GM18511 (cell line): ENCODE data around the gene KHDRBS2.
"Not testable (repeated sequence)": the region's sequence is repeated elsewhere in the genome, so short reads cannot be mapped to it uniquely, and the experiment has no call there.

Experiments
- ATAC-seq: cut with Tn5 transposase; IDR thresholded peaks from one replicate; pipeline ENCODE4 v1.9.1; 2021; ENCODE audit warnings: mild to moderate bottlenecking, moderate library complexity; ENCODE audit not compliant: unreplicated experiment

The KHDRBS2 gene

DNA sequence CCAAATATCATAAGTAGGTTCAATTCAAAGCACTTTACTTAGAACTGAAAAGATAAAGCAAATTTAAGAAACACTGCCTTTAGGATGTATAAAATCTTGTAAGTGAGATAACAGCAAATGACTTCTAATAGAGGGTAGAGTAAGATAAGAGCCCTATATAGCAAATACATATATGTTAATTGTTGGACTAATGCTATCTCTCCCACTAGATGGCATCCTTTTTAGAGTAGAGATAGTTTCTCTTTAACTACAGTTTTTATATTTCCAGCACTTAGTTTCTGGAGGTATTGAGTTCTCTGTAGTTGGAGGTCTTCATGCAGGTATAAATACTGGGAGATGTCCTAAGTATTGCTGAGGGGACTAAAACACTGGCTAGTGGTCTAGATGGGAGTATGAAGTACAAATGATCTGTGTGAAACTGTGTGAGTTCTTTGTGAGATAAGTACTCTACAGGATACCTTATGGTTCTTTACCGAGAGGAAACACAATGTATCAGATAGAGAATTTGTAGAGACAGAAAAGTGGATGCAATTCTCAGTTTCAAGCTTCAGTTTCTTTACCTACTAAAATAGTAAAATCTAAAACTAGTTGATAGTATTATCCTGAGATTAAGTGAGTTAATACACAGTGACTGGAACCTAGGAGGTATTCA, 399.3 kb downstream of the KHDRBS2 start:
- peak; percentile 74 for ATAC-seq

DNA sequence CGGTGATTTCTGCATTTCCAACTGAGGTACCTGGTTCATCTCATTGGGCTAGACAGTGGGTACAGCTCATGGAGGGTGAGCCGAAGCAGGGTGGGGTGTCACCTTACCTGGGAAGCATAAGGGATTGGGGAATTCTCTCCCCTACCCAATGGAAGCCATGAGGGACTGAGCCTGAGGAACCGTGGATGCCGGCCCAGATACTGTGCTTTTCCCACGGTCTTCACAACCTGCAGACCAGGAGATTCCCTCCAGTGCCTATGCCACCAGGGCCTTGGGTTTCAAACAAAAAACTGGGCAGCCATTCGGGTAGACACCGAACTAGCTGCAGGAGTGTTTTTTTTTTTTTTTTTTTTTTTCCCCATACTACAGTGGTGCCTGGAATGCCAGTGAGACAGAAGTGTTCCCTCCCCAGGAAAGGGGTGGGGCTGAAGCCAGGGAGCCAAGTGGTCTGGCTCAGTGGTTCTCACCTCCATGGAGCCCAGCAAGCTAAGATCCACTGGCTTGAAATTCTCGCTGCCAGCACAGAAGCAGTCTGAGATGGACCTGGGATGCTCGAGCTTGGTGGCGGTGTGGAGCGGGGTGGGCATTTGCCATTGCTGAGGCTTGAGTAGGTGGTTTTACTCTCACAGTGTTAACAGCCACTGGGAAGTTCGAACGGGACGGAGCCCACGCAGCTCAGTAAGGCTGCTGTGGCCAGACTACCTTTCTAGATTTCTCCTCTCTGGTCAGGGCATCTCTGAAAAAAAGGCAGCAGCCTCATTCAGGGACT, 416.2 kb downstream of the KHDRBS2 start:
- ATAC-seq: no peak

DNA sequence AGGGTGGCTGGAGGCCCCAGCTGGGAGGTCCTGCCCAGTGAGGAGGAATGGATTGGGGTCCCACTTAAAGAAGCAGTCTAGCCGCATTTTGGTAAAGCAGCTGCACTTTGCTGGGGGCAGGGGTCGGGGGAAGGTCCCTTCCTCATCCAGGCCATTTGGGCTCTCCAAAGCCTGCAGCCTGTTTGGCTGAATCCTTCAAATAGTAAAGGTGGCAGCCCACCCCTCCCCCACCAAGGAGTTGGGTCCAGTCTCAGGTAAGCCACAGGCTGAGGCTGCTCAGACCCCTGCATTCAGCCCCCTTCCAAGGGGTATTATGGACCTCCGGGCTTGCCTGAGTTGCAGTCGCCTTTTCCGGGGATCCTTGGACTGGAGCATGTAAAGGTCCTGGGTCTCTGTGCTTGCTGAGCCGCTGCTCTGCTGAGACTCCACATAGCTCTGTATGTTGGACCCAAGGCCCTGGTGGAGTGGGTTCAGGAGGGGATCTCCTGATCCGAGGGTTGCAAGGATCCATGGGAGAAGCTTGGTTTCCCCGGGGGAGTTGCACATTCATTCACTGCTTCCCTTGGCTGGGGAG, 417.4 kb downstream of the KHDRBS2 start:
- no peak for ATAC-seq

DNA sequence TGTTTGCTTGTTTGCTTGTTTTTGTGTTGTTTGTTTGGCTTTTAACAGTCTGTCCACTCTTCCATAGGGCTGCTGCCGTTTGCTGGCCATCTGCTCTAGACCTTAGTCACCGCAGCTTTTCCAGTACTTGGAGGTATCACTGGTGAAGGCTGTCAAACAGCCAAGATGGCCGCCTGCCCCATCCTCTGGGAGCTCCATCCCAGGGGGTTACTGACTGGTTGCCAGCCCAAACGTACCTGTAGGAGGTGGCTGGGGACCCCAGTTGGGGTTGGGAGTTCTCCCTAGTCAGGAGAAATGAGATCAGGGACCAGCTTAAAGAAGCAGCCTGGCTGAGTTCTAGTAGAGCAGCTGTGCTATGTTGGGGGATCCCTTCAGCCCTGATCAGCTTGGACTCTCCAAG, 418.4 kb downstream of the KHDRBS2 start:
- no peak for ATAC-seq

DNA sequence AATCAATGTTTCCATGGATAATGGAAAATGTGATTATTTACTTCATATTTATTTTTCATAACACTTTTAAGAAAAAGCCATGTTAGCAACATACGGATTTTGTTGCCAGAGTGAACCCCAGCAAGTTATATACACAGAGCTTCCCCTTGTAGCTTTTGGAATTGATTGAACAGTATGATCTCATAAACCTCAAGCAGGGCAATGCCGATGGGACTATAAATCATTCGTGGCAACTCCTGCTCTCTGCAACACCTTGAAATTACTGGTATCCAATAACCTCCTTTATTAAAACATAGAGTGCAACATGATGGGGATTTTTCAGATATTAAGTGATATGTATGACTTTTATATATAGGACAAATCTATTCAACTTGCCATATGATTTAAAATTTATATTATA, 428.5 kb downstream of the KHDRBS2 start:
- ATAC-seq: no peak

DNA sequence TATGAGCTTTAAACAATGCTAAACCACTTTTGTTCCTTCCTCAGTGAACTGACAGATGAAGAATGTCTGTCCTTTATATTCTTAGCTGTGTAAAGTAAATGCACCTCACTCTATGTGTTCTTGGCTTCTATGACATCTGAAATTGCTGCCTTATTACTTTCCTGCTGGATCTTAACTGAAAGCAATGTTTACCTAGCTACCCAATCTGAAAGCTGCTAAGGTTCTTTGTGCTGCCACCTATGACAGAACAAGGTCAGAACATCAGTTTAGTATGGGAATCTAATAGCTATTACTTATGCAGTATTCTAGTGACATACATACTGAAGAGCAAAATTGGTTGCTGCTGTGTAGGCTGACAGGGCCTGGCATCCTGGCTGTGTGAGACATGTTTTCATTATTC, 444.1 kb downstream of the KHDRBS2 start:
- ATAC-seq: no peak

DNA sequence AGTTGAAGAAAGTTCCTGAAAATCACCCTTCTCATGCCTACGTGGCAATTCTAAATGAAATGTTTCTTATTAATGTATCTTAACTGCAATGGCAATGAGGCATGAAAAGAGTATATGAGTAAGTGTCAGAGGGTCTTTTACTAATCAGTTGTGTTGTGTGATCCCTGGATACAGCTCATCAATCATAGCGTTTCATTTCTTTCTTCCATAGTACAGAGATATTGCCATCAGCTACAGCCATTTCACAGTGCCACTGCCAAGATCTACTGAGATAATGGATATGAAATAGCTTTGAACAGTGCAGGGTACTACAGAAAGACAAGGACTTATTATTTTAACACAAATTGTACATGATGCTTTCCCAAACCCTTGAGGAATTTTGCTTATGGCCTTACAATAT, 450.8 kb downstream of the KHDRBS2 start:
- ATAC-seq: no peak

DNA sequence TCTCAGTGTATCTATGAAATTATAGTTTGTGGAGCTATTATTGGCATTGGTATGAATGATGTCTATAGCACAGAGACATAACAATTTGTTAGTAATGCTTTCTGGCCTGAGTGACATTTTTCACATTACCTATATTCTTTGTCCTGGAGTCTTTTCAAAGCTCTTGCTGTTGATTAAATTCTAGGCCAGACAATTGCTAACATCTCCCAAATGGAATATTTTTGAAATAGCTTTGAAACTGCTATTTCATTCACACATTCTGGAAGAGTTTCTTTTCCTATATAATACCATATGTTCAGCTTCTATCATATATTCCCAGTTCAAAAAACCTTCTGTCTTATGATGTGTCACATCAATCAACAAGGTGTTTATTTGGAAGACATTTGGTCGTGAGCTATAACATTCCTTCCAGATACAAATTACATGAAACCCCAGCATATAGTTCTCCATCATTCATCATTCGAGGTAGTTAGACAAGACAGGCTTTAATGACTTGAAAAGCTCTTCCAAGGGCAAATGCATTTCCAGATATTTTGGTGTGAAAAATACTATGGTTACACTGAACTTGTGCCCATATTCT, 452.8 kb downstream of the KHDRBS2 start:
- ATAC-seq: no peak

DNA sequence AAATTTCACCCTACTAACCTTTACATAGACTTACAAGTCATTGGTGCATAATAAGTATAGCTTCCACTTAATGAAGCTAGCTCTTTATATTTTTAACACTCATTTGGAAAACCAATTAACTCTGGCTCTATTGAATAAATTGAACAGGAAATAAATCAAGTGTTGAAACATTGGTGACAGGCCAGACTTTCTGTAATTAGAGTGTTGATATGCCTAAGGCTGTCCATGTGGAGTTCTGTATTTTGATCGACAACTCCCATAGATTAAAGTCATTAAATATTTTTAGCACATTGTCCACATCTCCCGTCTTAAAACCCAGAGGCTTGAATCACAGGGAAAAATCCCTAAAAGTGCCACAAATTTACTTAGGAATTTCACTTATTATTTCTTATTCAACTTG, 468.3 kb downstream of the KHDRBS2 start:
- ATAC-seq: no peak

DNA sequence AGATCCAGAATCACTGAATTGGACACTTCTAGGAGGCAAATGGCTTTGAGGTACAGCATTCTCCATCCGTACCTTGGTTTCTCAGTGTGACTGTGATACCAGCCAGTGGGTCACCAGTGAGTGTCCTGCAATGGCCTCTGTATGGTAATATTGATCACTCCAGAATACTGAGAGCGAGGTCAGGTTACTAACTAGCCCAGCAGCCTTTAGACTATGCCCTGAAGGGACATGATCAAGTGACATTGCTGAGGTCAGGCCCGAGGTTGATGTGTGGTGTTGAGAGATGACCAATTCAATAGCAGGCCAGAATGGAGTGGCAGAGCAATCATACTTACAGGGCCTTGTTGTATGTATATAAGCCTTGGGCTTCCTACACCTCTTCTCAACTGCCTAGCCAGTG, 476.0 kb downstream of the KHDRBS2 start:
- no peak for ATAC-seq

DNA sequence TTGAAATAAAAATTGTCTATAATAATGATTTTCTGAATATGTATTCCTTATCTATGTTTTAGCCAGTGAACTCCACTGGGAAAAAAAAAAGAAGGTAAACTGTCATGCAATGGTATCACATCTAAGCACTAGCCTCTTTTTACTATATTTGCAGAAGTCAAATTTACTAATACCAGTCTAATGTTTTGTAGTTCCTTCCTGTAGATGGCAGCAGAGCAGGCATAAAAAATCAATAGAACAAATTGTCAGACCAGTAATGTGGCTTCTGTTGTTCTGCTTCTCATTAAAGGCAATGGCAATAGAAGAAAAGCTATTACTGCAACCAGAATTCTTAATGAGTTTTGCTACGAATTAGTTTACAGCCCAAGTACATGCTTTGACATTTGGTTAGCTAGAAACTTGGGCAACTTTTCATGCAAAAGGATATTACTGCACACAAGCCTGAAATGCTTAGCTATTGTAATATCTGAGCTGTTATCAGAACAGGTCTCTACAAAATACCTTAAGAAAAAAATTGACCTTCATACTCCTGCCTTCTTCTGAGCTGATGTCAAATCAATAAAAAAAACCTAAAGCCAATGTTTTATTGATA, 476.9 kb downstream of the KHDRBS2 start:
- ATAC-seq: peak; percentile 70

DNA sequence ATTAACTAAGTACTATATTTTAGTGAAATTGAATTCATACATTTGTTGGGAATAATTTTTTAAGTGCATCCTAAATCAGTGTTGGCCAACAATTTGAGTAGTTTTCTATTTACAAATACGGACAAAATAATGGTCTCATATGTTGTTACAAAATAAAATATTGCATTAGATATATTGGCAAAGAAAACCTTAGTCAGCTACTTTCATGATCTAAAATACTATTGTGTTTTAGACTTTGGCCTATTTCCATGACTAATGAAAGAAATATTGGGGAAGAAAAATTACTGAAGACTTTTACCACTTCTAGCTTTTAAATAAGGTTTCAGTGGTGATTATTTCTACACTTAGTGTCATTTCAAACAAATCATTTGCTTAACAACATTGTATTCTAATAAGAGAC, 498.0 kb downstream of the KHDRBS2 start:
- ATAC-seq: no peak

DNA sequence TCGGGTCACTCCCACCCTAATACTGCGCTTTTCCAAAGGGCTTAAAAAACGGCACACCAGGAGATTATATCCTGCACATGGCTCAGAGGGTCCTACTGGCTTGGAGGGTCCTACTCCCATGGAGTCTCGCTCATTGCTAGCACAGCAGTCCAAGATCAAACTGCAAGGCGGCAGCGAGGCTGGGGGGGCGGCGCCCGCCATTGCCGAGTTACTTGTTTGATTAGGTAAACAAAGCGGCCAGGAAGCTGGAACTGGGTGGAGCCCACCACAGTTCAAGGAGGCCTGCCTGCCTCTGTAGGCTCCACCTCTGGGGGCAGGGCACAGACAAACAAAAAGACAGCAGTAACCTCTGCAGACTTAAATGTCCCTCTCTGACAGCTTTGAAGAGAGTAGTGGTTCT, 516.6 kb downstream of the KHDRBS2 start:
- not testable (repeated sequence) for ATAC-seq

DNA sequence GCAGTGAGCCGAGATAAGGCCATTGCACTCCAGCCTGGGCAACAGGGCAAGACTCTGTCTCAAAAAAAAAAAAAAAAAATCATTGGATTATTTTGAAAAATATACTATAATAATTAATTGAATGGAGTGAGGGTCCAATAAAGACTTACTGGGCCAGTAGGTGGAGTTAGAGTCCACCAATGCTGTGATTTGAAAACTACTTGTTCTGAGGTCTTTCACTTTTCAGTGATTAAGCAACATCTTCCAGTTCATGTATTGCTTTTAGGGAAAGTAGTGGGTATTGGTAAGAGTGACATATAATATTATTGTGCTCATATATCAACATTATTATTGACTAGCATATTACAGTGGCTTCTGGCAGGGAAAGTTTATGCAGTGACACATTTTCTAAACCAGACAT, 530.3 kb downstream of the KHDRBS2 start:
- no peak for ATAC-seq

DNA sequence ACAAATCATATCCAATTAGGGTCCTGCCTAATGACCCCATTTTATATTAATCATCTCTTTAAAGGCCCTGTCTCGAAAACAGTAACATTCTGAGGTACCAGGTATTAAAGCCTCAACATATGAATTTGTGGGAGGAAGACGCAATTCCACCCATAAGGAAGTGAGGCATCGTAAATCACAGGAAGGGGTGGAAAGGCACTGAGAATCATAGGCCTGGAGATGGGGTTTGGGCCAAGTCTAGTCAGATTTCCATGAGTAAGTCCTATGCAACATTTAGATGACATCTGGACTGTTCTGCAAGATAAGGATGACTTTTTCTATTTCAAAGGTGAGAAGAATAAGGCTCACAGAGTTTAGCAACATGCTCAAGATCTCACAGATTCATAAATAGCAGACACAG, 534.0 kb downstream of the KHDRBS2 start:
- ATAC-seq: no peak

DNA sequence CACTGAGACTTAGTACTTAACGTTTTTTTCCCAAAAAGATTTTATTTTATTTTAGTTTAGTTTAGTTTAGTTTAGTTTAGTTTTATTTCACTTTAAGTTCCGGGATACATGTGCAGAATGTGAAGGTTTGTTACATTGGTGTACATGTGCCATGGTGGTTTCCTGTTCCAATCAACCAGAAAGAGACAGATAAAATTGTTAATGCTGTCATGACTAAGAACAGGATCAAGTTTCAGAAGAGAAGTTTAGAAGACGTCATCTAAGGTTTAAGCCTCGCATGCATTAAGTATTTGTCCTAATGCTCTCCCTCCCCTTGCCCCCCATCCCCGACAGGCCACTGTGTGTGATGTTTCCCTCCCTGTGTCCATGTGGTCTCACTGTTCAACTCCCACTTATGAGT, 540.0 kb downstream of the KHDRBS2 start:
- no peak for ATAC-seq

DNA sequence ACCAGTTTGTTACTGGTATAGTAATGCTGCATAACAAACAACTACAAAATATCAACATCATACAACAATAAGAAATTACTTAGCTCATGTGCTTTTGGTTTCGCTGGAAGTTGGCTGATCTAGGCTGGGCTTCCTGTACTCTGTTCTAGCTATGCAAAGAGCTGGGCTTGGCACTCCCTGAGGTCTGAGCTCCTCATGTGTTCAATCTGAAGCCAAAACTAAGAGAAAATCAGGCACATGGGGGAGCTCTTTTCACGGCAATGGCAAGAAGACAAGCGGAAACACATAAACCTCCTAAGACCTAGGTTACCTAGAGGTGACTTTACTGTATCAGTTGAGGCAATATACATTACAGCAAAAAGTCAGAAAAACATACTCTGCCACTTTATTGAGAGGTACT, 574.2 kb downstream of the KHDRBS2 start:
- no peak for ATAC-seq

DNA sequence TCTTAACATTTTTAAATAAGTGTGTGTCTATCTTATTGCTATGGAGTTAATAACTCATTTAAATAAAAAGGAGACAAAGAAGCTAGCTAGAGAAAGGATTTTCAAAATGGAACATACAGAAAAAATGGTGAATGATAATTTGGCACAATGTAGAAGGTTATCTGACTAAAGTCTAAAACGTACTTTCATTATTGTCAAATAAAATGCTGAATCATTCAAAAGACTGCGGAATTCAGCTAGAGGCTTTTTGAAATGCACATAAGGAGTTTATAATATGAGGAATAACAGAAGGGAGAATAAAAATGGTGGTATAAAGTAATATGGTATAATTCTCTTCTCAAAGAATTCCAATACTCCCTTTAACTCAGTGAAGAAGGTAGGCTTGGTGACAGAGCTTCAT, 597.9 kb downstream of the KHDRBS2 start:
- ATAC-seq: no peak

DNA sequence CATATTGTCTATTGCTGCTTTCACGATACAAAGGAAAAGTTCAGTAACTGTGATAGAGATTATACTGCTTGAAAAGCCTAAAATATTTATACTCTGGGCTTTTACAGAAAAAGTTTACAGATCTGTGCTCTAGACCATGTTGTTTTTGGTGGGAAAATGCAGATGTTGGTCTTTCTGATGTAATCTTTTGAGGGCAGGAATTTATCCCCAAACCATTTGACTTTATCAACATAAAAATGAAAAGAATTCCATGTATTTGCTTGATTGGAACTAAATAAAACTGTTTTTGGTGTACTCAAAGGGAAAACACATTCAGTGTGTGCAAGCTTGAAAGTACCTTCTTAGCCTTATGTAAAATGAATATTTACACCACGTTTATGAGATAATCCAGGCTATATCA, 603.5 kb downstream of the KHDRBS2 start:
- ATAC-seq: no peak

DNA sequence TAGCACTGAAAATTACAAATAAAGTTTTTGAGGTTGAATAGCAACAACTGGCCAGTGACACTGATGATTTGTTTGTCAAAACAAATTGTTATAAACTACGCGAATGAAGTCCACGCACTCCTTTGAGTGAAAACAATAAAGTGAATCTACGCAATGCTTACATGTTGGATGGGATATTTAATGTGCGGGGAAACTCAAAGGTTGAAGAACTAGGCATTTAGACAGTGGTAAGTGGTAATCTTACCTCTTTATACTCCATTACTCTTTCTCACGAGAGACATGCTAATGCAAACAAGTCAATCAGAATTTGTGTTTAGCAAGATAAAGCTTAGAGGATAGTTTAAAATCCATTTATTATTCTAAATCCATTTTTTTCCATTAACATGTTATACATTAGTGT, 606.4 kb downstream of the KHDRBS2 start:
- ATAC-seq: no peak

DNA sequence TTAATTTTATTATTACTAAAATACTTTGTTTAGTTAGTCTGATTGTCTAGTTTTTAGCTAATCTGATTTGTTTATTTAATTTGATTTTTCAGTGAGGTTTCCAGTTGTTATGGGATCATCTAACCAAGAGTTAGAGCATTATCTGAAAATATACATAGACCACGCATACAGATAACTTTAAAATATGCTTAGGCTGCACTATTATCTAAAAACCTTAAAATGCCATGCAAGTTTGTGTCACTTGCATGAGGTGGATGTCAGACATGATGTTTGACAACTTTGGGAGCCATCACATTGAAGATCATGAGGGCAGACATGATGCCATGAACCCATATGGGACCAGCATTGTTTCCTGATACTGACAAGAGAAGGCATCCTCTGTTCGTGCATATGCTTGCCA, 610.3 kb downstream of the KHDRBS2 start:
- ATAC-seq: no peak

DNA sequence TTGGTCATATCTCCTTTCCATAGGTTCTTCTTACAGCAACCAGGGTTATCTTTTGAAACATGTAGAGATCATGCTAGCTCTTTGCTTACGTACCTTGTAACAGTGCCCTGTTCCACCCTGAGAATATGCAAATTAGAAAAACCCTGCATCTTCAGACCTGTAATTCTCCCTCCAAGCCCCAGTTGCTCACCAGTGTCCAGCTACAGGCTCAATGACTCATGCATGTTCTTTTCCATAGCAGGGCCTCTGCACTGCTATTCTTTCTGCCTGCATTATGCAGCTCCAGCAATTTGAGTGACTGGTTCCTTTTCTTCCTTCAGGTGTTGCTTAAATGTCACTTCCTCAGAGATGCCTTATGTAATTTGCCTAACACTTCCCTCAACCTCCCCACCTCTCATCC, 636.2 kb downstream of the KHDRBS2 start:
- ATAC-seq: no peak
